Adrenal gland (tissue), 5 donors: ENCODE data around the gene SIN3A.

ENCODE experiments used
- POLR2A ChIP-seq, 2 donors: fragments of 450-650 bp; IDR thresholded peaks; one replicate each; pipeline ENCODE4 v1.6.1; 2017; ENCODE audit warnings: antibody characterized with exemption in 2 of 2, mild to moderate bottlenecking in 2 of 2, moderate library complexity in 1 of 2
- TF ChIP-seq, protein P1 (sequence below), 6 experiments: fragments of 450-650 bp in 4 of 6; fragments of 200-600 bp in 2 of 6; sonication (generic) in 1 of 6; IDR thresholded peaks; 1 replicate in 5 of 6; 2 replicates in 1 of 6; pipeline versions ENCODE4 v1.5.1 to v1.8.0; 2016 to 2021; ENCODE audit warnings: antibody characterized with exemption in 6 of 6, mild to moderate bottlenecking in 2 of 6, moderate library complexity in 1 of 6
- donor health status: DM: no; HTN: no; CAD: no.

DNA sequence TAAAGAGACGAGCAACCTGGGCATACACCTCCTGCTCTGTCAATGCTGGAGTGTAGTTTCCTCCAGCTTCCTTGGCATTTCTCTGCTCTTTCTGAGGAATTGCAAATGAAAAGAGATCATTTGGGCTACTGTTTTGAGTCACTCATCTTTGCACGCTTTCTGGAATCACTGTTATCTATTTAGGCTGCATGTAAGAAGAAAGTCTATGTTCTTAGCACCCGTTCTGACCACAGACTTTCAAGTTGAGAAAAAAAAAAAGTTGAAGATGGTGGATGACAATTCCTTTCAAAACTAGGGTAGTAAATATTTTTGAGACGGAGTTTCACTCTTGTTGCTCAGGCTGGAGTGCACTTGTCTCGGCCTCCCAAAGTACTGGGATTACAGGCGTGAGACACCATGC, 41.3 kb downstream of the SIN3A start:
- TF ChIP-seq, protein P1, sequence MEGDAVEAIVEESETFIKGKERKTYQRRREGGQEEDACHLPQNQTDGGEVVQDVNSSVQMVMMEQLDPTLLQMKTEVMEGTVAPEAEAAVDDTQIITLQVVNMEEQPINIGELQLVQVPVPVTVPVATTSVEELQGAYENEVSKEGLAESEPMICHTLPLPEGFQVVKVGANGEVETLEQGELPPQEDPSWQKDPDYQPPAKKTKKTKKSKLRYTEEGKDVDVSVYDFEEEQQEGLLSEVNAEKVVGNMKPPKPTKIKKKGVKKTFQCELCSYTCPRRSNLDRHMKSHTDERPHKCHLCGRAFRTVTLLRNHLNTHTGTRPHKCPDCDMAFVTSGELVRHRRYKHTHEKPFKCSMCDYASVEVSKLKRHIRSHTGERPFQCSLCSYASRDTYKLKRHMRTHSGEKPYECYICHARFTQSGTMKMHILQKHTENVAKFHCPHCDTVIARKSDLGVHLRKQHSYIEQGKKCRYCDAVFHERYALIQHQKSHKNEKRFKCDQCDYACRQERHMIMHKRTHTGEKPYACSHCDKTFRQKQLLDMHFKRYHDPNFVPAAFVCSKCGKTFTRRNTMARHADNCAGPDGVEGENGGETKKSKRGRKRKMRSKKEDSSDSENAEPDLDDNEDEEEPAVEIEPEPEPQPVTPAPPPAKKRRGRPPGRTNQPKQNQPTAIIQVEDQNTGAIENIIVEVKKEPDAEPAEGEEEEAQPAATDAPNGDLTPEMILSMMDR (IDR thresholded peaks at IDR 0.05) = no peak
- no peak for TF ChIP-seq POLR2A (IDR thresholded peaks at IDR 0.05)
